ENCODE measurements around the gene STXBP1.

DNA sequence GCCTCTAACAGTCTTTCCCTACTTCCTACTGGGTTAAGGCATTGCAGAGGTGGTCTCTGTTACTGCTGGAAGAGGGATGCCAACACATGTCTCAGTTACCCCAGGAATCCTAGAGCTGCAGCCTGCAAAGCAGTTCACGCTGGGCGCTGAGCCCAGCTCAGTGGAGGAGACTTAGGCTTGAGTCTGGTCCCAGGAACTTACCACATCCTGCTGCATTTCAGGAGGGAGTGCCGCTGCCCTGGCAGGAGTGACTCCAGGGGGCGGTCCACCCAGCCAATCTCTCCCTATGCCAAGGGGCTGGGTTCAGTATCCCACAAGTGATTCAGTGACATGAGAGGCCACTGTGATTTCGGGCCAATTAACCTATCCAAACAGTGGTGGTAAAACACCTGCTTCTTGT lies 111.4 kb downstream of the STXBP1 start:
- TF ChIP-seq, protein P1, sequence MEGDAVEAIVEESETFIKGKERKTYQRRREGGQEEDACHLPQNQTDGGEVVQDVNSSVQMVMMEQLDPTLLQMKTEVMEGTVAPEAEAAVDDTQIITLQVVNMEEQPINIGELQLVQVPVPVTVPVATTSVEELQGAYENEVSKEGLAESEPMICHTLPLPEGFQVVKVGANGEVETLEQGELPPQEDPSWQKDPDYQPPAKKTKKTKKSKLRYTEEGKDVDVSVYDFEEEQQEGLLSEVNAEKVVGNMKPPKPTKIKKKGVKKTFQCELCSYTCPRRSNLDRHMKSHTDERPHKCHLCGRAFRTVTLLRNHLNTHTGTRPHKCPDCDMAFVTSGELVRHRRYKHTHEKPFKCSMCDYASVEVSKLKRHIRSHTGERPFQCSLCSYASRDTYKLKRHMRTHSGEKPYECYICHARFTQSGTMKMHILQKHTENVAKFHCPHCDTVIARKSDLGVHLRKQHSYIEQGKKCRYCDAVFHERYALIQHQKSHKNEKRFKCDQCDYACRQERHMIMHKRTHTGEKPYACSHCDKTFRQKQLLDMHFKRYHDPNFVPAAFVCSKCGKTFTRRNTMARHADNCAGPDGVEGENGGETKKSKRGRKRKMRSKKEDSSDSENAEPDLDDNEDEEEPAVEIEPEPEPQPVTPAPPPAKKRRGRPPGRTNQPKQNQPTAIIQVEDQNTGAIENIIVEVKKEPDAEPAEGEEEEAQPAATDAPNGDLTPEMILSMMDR (conservative IDR thresholded peaks at IDR 0.05; ENCODE audit: low read depth, low read length) = no peak
- no peak for TF ChIP-seq EZH2 (IDR thresholded peaks at IDR 0.05; ENCODE audit: borderline replicate concordance, low read depth, low read length, poor library complexity, severe bottlenecking)
